ENCODE measurements around the gene SBSN.

The SBSN gene

DNA sequence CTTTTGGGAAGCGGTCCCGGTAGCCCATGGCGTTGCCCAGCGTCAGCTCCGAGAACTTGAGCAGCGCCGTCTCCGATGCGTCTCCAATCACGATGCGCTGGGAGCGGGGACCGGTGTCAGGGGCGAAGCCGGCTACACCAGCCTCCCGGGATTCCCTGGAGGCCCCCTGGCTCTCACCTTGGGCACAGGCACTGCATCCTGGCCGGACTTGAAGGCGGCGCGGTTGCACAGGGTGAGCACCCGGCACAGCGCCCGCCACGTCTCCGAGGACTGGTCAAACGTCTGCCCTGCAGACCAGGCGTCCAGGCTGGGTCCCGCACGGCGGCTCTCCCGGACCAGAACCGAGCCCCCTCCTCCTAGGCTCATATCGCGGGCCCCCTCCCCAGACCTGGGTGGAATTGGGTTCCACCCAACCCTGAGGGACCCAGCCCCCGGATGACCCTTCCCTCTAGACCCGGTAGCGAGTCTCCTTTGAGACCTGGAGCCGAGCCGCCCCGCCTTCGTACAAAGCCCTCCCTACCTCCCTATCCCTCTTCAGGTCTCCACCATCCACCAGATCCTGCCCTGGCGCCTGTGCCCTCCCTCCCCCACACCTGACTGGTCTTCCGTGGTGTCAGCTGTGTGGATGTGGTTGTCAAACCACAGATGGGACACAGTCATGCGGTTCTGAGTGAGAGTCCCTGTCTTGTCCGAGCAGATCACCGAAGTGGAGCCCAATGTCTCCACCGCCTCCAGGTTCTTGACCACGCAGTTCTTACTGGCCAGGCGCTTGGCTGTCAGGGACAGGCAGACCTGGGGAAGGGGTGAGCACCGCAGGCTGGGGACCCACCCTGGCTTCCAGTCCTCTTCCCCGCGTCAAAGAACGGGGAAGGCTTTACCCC, 30.5 kb upstream of the SBSN start:
- no peak for DNase-seq
- TF ChIP-seq POLR2A (IDR thresholded peaks at IDR 0.05; ENCODE audit: low read length), result no peak
- TF ChIP-seq GATA1 (IDR thresholded peaks at IDR 0.05; ENCODE audit: low read depth, low read length), result no peak

GRCh38 chr19:35557539-35558399, 29.7 kb upstream of the SBSN start:
- DNase-seq, result peak; percentile 65 to 70
- TF ChIP-seq POLR2A (IDR thresholded peaks at IDR 0.05; ENCODE audit: low read length), result no peak
- TF ChIP-seq GATA1 (IDR thresholded peaks at IDR 0.05; ENCODE audit: low read depth, low read length), result no peak

GRCh38 chr19:35556846-35557538, 28.9 kb upstream of the SBSN start:
- no peak for TF ChIP-seq GATA1 (IDR thresholded peaks at IDR 0.05; ENCODE audit: low read depth, low read length)
- TF ChIP-seq POLR2A (IDR thresholded peaks at IDR 0.05; ENCODE audit: low read length), result no peak
- DNase-seq, result no peak

- no peak for TF ChIP-seq GATA1 (IDR thresholded peaks at IDR 0.05; ENCODE audit: low read depth, low read length)
- no peak for DNase-seq
Observed at GRCh38 chr19:35556025-35556590, 28.0 kb upstream of the SBSN start.

- DNase-seq, result peak in 1 of 2 experiments; percentile 28
- no peak for TF ChIP-seq GATA1 (IDR thresholded peaks at IDR 0.05; ENCODE audit: low read depth, low read length)
- TF ChIP-seq POLR2A (IDR thresholded peaks at IDR 0.05; ENCODE audit: low read length), result no peak
Observed at GRCh38 chr19:35555301-35556005, 27.3 kb upstream of the SBSN start.

- no peak for TF ChIP-seq POLR2A (IDR thresholded peaks at IDR 0.05; ENCODE audit: low read length)
- no peak for TF ChIP-seq GATA1 (IDR thresholded peaks at IDR 0.05; ENCODE audit: low read depth, low read length)
- DNase-seq, result no peak
Observed at GRCh38 chr19:35554076-35554475, 26.0 kb upstream of the SBSN start.

GRCh38 chr19:35553385-35554000, 25.4 kb upstream of the SBSN start:
- TF ChIP-seq GATA1 (IDR thresholded peaks at IDR 0.05; ENCODE audit: low read depth, low read length) (no peak), POLR2A (IDR thresholded peaks at IDR 0.05; ENCODE audit: low read length) (no peak)
- DNase-seq, result no peak

GRCh38 chr19:35552534-35553384, 24.6 kb upstream of the SBSN start:
- TF ChIP-seq GATA1 (IDR thresholded peaks at IDR 0.05; ENCODE audit: low read depth, low read length), result no peak
- no peak for TF ChIP-seq POLR2A (IDR thresholded peaks at IDR 0.05; ENCODE audit: low read length)
- DNase-seq, result no peak

DNA sequence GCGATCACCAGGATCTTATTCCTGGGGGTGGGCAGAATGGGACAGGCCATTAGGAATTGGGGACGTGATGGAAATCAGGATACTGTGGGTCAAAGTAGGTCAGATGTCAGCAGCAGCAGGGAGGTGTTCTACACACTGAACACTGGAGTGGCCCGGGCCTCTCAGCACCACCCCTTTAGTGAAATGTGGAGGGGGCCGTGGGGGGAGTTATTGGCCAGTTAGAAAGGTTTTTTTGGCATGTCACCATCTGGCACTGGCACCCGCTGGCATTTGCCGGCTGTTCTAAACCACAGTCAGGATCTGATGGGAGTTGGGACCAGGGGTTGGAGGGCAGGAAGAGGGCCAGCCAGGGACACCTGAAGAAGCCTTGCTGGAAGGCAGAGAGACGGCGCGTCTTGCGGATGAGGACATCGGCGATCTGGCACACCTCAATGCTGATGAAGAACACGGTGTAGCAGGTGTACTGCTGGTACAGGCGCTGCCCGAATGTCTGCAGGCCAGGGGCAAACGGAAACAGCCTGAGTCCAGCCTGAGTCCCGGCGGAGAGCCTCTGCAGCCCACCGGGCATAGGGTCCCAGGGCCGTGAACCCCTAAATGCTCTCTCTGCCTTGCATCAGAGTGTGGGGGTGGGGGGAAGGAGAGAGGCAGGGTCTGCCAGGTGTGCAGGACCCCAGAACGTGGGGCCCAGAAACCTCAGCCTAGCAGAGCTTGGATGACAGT, 23.1 kb upstream of the SBSN start:
- TF ChIP-seq POLR2A (IDR thresholded peaks at IDR 0.05; ENCODE audit: low read length), result no peak
- TF ChIP-seq GATA1 (IDR thresholded peaks at IDR 0.05; ENCODE audit: low read depth, low read length), result no peak
- no peak for DNase-seq

DNA sequence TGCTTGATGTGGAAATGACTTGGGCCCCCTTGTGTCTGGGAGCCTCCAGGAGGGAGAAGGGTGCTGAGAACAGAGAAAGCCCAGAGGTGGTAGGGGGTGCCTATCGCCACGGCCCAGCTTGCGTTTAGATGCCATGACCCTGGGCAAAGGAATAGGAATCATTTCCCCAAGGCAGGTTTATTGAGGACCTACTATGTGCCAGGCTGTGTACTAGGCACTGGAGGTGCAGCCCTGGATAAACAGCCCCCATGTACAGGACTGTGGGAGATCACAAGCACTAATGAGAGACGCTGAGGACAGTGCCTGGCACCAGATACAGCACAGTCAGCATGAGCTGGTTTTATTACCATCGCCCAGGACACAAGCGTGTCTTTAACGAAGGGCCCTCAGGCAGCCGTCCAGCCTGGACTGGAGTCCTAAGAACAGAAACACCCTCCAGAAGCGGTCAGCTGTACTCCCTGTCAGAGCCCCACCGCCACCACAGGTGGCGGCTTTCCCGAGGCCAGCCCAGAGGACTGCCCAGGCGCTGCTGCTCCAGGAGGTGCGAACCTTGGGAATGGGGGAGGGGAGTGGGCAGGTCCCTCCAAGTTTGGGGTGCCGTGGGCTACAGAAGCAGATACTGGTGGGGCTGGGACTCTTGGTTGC, 21.9 kb upstream of the SBSN start:
- no peak for DNase-seq
- TF ChIP-seq GATA1 (IDR thresholded peaks at IDR 0.05; ENCODE audit: low read depth, low read length) (no peak), POLR2A (IDR thresholded peaks at IDR 0.05; ENCODE audit: low read length) (no peak)

Measured in erythroblast (primary cell).